Measurements from ENCODE around the gene FBXO4.
"Not testable (repeated sequence)": the region's sequence is repeated elsewhere in the genome, so short reads cannot be mapped to it uniquely, and the experiment has no call there.

FBXO4 gene

DNA sequence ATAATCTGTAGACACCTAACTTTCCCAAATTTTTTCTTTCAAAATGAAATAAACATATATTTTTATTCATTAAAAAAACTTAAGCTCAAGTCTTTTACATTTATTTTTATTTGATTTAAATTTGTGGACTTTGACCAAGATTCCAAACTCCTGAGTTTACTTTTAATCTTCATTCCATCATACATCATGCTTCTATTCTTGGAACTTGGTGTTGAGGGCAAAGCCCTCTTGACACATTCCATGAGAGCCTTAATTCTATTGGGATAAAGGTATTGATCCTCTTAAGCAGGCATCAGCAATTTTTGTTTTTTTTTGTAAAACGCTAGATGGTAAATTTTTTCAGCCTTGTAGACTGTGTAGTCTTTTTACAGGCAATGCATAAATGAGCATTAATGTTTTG lies 53.6 kb downstream of the FBXO4 start:
- in situ Hi-C loops (cut with MboI; ENCODE audit: low sequenced_read_pairs), result no loop called here

DNA sequence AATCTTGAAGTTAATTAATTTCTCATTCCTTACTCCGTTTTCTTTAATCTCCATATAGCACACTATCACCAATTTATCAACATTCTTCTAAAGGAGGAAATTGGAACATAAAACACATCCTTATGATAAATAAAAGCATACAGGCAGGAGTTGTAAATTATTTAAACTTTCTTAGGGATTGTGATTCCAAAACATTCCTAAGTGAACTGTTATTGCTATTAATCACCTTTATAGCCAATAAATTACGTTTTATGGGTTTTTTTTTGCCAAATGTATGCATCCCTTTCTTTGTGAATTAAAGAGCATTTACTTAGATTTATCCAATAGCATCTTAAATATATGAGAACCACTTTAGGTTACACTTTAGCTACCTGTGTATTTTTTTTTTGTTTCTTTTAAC lies 55.3 kb downstream of the FBXO4 start:
- in situ Hi-C loops (cut with MboI; ENCODE audit: low sequenced_read_pairs), result no loop called here

DNA sequence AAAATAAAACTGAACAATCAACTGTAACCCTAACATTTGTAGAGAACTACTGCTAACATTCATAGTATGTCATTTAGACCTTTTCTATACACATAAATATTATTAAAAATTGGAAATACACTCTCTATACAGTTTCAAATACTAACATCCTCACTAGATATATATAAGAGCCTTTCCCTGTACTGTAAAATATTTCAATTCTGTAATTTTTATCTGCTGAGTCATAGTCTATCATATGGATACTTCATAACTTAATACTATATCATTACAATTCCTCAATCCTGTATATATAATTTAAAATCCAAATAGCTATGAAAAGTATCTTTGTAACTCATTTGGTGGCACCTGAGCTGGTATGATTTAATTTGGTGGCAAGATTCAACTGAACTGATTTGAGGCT lies 55.8 kb downstream of the FBXO4 start:
- in situ Hi-C loops (cut with MboI; ENCODE audit: low sequenced_read_pairs), result no loop called here

DNA sequence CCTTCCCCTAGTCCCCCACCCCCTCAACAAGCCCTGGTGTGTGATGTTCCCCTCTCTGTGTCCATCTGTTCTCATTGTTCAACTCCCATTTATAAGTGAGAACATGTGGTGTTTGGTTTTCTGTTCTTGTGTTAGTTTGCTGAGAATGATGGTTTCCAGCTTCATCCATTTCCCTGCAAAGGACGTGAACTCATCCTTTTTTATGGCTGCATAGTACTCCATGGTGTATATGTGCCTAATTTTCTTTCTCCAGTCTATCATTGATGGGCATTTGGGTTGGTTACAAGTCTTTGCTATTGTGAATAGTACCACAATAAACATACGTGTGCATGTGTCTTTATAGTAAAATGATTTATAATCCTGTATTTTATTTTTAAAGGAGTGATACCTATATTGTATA lies 57.8 kb downstream of the FBXO4 start:
- in situ Hi-C loops (cut with MboI; ENCODE audit: low sequenced_read_pairs), result not testable (repeated sequence)

GRCh38 chr5:41983284-41983683 lies 58.2 kb downstream of the FBXO4 start:
- in situ Hi-C loops (cut with MboI; ENCODE audit: low sequenced_read_pairs), result no loop called here

GRCh38 chr5:41985945-41986695 lies 61.0 kb downstream of the FBXO4 start:
- in situ Hi-C loops (cut with MboI; ENCODE audit: low sequenced_read_pairs), result no loop called here

All from hTERT RPE-1 (cell line).